ENCODE measurements around the gene DIDO1.
A peak's percentile ranks its signal among the peaks of the same experiment; 100 is the strongest.

The DIDO1 gene

DNA sequence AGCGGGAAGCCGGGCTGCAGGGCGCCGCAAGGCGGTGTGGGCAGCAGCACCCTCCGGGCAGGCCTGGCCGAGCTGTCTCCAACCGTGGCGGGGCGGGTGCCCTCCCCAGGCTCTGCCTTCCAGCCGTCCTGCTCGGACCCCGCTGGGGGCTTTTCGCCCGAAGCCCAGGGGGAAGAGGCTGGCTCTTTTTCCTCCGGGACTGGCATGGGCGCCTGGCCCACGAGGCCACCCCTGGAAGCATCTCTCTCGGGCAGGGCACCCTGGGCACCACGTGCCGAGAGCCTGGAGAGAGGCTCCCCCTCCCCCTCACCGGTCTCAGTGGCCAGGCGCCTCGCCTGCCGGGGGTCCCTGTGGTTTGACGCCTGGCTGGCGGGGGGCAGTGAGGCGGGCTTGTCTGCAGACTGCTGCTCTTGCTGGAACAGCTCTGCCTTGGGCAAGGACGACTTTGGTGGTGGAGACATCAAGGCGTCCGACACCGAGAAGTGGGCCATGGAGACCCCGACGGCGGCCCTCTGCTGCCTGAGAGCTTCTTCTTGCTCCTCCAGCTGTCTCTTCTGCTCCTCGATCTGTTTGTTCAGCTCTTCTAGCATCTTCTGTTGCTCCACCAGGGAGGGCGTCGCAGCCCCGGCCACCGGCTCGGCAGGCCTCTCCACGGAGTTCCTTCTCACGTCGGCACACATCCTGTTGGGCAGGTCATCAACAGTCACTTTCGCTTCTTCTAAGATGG lies 45.2 kb downstream of the DIDO1 start:
- H3K4me2 ChIP-seq, result peak overlapping the region in 7 of 11 experiments; percentile 10 to 52 (median 29); a peak in 12 of 22 replicates

DNA sequence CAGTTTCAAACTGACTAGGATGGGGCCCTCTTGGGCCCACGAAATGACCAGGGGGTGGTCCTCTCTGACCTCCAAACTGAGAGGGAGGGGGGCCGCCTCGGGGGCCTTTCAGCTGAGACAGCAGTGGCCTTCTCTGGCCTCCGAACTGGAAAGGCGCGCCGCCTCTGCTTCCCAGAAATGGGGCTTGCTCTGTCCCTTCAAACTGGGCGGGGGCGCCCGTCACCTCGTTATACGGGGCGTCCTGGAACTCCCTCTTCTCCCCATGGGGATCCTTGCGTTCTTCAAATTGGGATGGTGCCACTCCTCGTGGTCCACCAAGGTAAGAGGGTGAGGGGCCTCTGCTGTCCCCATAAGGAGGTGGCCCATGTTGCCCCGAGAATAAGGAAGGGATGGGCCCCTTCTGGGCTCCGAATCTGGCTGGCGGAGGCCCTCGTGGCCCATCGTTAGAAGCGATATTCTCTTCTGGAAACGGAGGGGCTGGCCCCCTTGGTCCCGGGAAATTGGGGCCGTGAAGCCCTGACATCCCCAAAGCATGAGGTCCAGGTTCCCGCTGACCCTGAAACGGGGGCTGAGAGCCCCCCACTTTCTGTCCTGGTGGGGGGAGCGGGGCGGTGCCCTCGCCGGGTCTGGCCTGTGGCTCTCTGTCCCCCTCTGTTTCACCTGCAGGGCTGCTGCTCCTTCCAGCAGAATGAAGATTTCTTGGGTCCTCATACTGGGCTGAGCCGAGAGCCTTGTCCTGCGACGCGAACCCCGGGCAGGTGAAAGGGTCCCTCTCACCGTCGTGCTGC lies 46.0 kb downstream of the DIDO1 start:
- Histone ChIP-seq H3K27me3 (no peaks in the 10 kb centered on the region), H3K9me3 (replicated peaks in 1 of 11) (no peaks in the 10 kb centered on the region), H3K27ac (0 out of 22 replicates have a peak overlapping the region, but pooled peaks of 1 of the 11 experiments have one; percentile 13), H3K4me3 (no peak overlapping the region), H3K4me1 (peaks cover 33 to 74% (median 58%) of the 10 kb centered on the region in 10 experiments), H3K36me3 (peaks cover 21 to 41% (median 35%) of the 10 kb centered on the region in 11 experiments), H4K20me1 (peaks cover 0 to 65% (median 42%) of the 10 kb centered on the region in 11 experiments; a peak in 14 of 22 replicates), H3K9ac (0 out of 22 replicates have a peak overlapping the region, but pooled peaks of 1 of the 11 experiments have one; percentile 5), H3K4me2 (peak overlapping the region in 1 of 11 experiments; percentile 52; a peak in 2 of 22 replicates)
- TF ChIP-seq Cebpa-rat (IDR thresholded peaks at IDR 0.05), result no peak

More for the DNA sequence above, 45.2 kb downstream of the DIDO1 start:
- H3K4me1 ChIP-seq, result peaks cover 26 to 72% (median 55%) of the 10 kb centered on the region in 10 experiments
- TF ChIP-seq Cebpa-rat (IDR thresholded peaks at IDR 0.05), result no peak
- H4K20me1 ChIP-seq, result peaks cover 0 to 70% (median 42%) of the 10 kb centered on the region in 11 experiments; a peak in 14 of 22 replicates
- peak overlapping the region in 2 of 11 experiments; percentile 5 to 13; a peak in 1 of 22 replicates for H3K9ac ChIP-seq
- no peaks in the 10 kb centered on the region for H3K27me3 ChIP-seq
- 0 out of 22 replicates have a peak overlapping the region, but pooled peaks of 1 of the 11 experiments have one; percentile 13 for H3K27ac ChIP-seq
- peaks cover 26 to 48% (median 40%) of the 10 kb centered on the region in 11 experiments for H3K36me3 ChIP-seq
- no peaks in the 10 kb centered on the region for H3K9me3 ChIP-seq (replicated peaks in 1 of 11)
- H3K4me3 ChIP-seq, result no peak overlapping the region

DNA sequence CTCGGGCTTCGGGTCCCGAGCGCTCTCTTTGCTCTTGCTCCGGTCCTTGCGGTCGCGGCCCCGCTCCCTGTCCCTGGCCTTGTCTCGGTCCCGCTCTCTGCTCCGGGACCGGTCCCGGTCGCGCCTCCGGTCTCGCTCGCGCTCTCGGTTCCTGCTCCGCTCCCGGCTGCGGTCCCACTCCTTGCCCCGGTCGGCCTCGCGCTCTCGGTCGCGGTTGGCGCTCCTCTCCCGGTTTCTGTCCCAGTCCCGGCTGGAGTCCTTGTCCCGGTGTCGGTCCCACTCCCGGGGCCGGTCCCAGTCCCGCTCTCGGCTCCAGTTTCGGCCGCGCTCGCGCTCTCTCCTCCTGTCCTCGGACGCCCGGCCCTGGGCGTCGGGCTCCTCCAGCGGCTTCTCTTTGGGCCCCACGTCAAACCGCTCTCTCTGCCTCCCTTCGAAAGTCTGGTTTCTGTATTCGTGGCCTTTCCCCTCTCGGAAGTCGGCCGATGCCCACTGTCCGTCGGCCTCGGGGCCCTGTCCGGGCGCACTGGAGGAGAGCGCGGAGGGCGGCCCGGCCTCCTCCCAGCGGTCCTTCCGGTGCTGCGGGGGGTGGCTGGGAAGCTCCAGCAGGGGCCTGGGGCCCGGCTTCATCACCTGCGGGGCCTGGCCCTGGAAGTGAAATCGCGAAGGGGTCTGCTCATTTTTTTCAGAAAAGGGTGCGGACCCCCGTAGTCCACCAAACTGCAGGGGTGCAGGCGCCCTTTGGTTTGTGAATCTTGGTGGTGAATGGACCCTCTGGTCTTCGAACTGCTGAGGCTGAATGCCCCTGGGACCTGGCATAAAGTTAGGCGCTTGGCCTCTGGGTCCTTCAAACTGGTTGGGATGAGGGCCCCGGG lies 46.8 kb downstream of the DIDO1 start:
- Histone ChIP-seq H3K4me2 (no peak overlapping the region), H3K36me3 (peaks cover 21 to 40% (median 33%) of the 10 kb centered on the region in 11 experiments), H3K27me3 (no peaks in the 10 kb centered on the region), H3K27ac (no peak overlapping the region), H3K4me1 (peaks cover 37 to 80% (median 63%) of the 10 kb centered on the region in 10 experiments), H4K20me1 (peaks cover 0 to 57% (median 42%) of the 10 kb centered on the region in 11 experiments; a peak in 14 of 22 replicates), H3K4me3 (no peak overlapping the region), H3K9me3 (replicated peaks in 1 of 11) (no peaks in the 10 kb centered on the region), H3K9ac (0 out of 22 replicates have a peak overlapping the region, but pooled peaks of 1 of the 11 experiments have one; percentile 3)
- no peak for TF ChIP-seq Cebpa-rat (IDR thresholded peaks at IDR 0.05)

GRCh38 chr20:62878244-62879038 lies 47.9 kb downstream of the DIDO1 start:
- Histone ChIP-seq H3K4me2 (peak overlapping the region; percentile 45 to 97 (median 94); a peak in 21 of 22 replicates), H3K4me3 (no peak overlapping the region), H3K36me3 (peaks cover 21 to 40% (median 33%) of the 10 kb centered on the region in 11 experiments), H3K4me1 (peaks cover 45 to 90% (median 74%) of the 10 kb centered on the region in 10 experiments), H3K9me3 (replicated peaks in 1 of 11) (no peaks in the 10 kb centered on the region), H3K27me3 (no peaks in the 10 kb centered on the region), H4K20me1 (peaks cover 0 to 55% (median 42%) of the 10 kb centered on the region in 11 experiments; a peak in 14 of 22 replicates), H3K27ac (peak overlapping the region in 8 of 11 experiments; percentile 5 to 75 (median 48); a peak in 14 of 22 replicates), H3K9ac (peak overlapping the region in 5 of 11 experiments; percentile 5 to 44 (median 30); a peak in 4 of 22 replicates)
- TF ChIP-seq Cebpa-rat (IDR thresholded peaks at IDR 0.05), result no peak

DNA sequence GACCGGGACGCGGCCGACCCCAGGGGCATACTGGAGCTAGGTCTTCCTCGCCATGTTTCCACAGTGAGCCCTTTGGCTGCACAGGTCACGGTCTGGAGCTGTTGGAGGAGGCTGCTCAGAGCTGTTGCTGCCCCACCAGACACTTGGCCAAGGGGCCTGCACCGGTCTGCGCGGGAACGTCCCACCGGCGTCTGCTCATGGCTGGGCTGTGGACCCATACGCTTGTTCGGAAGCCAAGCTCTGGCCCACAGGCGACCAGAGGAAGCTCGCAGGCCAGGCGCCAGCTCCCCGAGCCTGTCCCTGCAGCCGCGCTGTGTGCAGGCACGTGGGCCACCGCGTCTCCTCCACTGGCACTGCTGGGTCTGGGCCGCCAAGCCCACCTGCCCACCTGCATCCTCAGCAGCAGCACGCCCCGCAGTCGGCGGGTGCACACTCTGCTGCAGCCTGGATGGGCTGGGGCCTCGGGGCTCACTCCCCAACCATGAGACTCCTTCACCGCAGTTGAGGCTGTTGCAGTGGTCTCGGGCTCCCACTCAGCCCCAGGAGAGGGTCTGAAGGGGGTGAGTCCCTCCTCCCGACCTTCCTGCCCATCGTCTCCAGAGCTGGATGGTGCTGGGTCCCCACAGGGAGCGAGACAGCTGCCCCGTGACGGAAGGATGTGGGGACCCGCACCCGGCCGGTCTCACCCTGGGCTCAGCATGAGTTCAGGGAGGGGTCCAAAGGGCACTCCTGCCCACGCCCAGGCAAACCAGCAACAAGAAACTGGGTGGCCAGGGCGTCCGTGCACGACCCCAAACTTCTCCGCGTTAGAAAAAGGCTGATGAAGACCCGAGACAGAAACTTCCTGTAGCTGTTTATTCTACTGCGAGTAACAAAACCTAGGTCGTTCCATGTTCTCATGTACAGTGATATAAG lies 49.1 kb downstream of the DIDO1 start:
- H4K20me1 ChIP-seq, result peaks cover 0 to 55% (median 42%) of the 10 kb centered on the region in 11 experiments; a peak in 14 of 22 replicates
- peak overlapping the region; percentile 85 to 98 (median 95) for H3K4me2 ChIP-seq
- H3K9me3 ChIP-seq (replicated peaks in 1 of 11), result no peaks in the 10 kb centered on the region
- H3K36me3 ChIP-seq, result peaks cover 18 to 32% (median 32%) of the 10 kb centered on the region in 11 experiments
- peaks cover 57 to 97% (median 83%) of the 10 kb centered on the region in 10 experiments for H3K4me1 ChIP-seq
- H3K4me3 ChIP-seq, result peak overlapping the region in 8 of 10 experiments; percentile 22 to 50 (median 38); a peak in 14 of 20 replicates
- H3K27me3 ChIP-seq, result no peaks in the 10 kb centered on the region
- H3K27ac ChIP-seq, result peak overlapping the region in 10 of 11 experiments; percentile 30 to 75 (median 60); a peak in 20 of 22 replicates
- no peak for TF ChIP-seq Cebpa-rat (IDR thresholded peaks at IDR 0.05)
- peak overlapping the region in 10 of 11 experiments; percentile 23 to 69 (median 60); a peak in 18 of 22 replicates for H3K9ac ChIP-seq

DNA sequence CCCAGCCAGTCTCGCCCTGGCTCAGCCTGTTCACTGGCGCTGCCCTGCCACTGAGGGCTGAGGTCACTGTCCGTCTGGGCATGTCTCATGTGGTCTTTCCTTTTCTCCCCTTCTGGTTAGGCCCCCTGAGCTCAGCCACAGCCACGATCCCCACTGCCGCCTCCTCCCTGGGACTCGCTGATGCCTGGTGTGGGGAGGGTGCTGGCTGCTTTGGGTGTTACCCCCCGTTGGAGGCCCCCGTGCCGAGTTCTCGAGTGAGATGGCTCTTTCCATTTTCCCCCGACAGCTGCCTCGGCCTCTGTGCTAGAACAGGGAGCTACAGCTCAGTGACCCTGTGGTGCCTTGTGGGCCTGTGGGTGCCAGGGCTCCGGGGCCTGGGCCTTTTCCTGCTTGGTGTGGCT lies 49.8 kb downstream of the DIDO1 start:
- no peak for TF ChIP-seq Cebpa-rat (IDR thresholded peaks at IDR 0.05)
- peaks cover 59 to 96% (median 79%) of the 10 kb centered on the region in 10 experiments for H3K4me1 ChIP-seq
- no peaks in the 10 kb centered on the region for H3K9me3 ChIP-seq (replicated peaks in 1 of 11)
- H3K36me3 ChIP-seq, result peaks cover 12 to 26% (median 25%) of the 10 kb centered on the region in 11 experiments; a peak in 21 of 22 replicates
- H3K27me3 ChIP-seq, result no peaks in the 10 kb centered on the region
- peaks cover 0 to 51% (median 36%) of the 10 kb centered on the region in 11 experiments; a peak in 14 of 22 replicates for H4K20me1 ChIP-seq
- peak overlapping the region in 7 of 10 experiments; percentile 22 to 50 (median 40); a peak in 10 of 20 replicates for H3K4me3 ChIP-seq
- H3K9ac ChIP-seq, result peak overlapping the region in 10 of 11 experiments; percentile 23 to 69 (median 60); a peak in 16 of 22 replicates
- H3K27ac ChIP-seq, result peak overlapping the region in 10 of 11 experiments; percentile 30 to 75 (median 60); a peak in 20 of 22 replicates
- H3K4me2 ChIP-seq, result peak overlapping the region; percentile 85 to 98 (median 95)
